Neuron (in vitro differentiated cells): Measurements from ENCODE around the gene FBLIM1.
A peak's percentile ranks its signal among the peaks of the same experiment; 100 is the strongest.
"Not testable (repeated sequence)": the region's sequence is repeated elsewhere in the genome, so short reads cannot be mapped to it uniquely, and the experiment has no call there.

Source experiments
- H2AFZ ChIP-seq: one replicate; pipeline ENCODE4 v1.6.1; 2013; ENCODE audit warnings: low read depth, mild to moderate bottlenecking, inconsistent platforms, low read length, moderate library complexity
- H3K27me3 ChIP-seq: one replicate; pipeline ENCODE4 v1.6.1; 2013; ENCODE audit warnings: low read length; ENCODE audit not compliant: insufficient read depth
- H3K36me3 ChIP-seq: one replicate; pipeline ENCODE4 v1.6.1; 2013; ENCODE audit warnings: low read length; ENCODE audit not compliant: insufficient read depth
- H3K4me1 ChIP-seq: one replicate; pipeline ENCODE4 v1.6.1; 2013; ENCODE audit warnings: low read length; ENCODE audit not compliant: insufficient read depth
- H3K4me3 ChIP-seq: 2 replicates; pipeline ENCODE4 v1.5.1; 2013; ENCODE audit warnings: mild to moderate bottlenecking, low read length, moderate library complexity
- H3K9me3 ChIP-seq: one replicate; pipeline ENCODE4 v1.6.1; 2013; ENCODE audit warnings: low read length

The FBLIM1 gene

GRCh38 chr1:15803380-15803779 lies 44.8 kb downstream of the FBLIM1 start:
- Histone ChIP-seq H3K4me1 (peaks cover 19% of the 10 kb centered on the region), H3K4me3 (no peak overlapping the region), H3K36me3 (no peaks in the 10 kb centered on the region), H3K27me3 (peaks cover 6% of the 10 kb centered on the region), H3K9me3 (no peaks in the 10 kb centered on the region), H2AFZ (no peak overlapping the region)

DNA sequence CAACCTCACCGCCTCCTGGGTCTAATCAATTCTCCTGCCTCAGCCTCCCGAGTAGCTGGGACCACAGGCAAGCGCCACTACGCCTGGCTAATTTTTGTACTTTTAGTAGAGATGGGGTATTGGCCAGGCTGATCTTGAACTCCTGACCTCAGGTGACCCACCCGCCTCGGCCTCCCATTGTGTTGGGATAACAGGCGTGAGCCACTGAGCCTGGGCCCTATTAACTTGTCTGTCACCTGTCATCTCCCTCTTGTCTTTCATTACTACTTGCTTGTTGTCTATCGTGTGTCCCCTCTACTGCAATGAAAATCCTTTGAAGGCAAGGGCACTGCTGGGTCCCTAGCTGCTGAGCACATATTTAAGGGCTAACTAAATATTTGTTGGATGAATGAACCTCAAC lies 45.5 kb downstream of the FBLIM1 start:
- Histone ChIP-seq H2AFZ (no peak overlapping the region), H3K36me3 (no peaks in the 10 kb centered on the region), H3K4me1 (peaks cover 19% of the 10 kb centered on the region), H3K27me3 (peaks cover 6% of the 10 kb centered on the region), H3K9me3 (no peaks in the 10 kb centered on the region), H3K4me3 (no peak overlapping the region)

- no peak overlapping the region for H3K4me3 ChIP-seq
- peaks cover 8% of the 10 kb centered on the region for H3K4me1 ChIP-seq
- H3K27me3 ChIP-seq, result no peaks in the 10 kb centered on the region
- no peaks in the 10 kb centered on the region for H3K36me3 ChIP-seq
- H3K9me3 ChIP-seq, result no peaks in the 10 kb centered on the region
- no peak overlapping the region for H2AFZ ChIP-seq
Measured at GRCh38 chr1:15807121-15807520, 48.5 kb downstream of the FBLIM1 start.

DNA sequence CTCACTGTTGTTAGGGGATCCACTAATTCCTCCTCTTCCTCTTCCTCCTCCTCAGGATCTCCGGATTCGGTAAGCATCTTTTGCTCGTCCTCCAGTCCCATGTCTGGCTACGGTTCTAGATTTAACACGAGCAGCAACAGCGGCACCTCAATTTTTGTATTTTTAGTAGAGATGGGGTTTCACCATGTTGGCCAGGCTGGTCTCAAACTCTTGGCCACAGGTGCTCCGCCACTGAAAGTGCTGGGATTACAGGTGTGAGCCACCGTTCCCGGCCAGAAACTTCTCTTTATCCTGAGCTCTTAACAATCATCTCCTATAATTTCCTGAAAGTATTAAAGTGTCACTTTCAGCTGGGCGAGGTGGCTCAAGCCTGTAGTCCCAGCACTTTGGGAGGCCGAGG lies 49.0 kb downstream of the FBLIM1 start, which contains the start of gene UQCRHL:
Gene UQCRHL, minus strand, starts transcription at position 101 of the 400 bp plus-strand sequence. Its CDS starts 0 bp downstream, at position 101.
- not testable (repeated sequence) for H3K27me3 ChIP-seq, H3K4me1 ChIP-seq, H3K4me3 ChIP-seq, H3K9me3 ChIP-seq, H2AFZ ChIP-seq, H3K36me3 ChIP-seq

GRCh38 chr1:15808955-15809354 lies 50.4 kb downstream of the FBLIM1 start:
- H3K4me1 ChIP-seq, result peaks cover 4% of the 10 kb centered on the region
- H3K27me3 ChIP-seq, result no peaks in the 10 kb centered on the region
- H3K4me3 ChIP-seq, result no peak overlapping the region
- H2AFZ ChIP-seq, result no peak overlapping the region
- no peaks in the 10 kb centered on the region for H3K36me3 ChIP-seq
- no peaks in the 10 kb centered on the region for H3K9me3 ChIP-seq

GRCh38 chr1:15810073-15810472 lies 51.5 kb downstream of the FBLIM1 start:
- H3K9me3 ChIP-seq, result no peaks in the 10 kb centered on the region
- H3K4me3 ChIP-seq, result no peak overlapping the region
- H3K4me1 ChIP-seq, result no peaks in the 10 kb centered on the region
- no peaks in the 10 kb centered on the region for H3K36me3 ChIP-seq
- no peak overlapping the region for H2AFZ ChIP-seq
- H3K27me3 ChIP-seq, result no peaks in the 10 kb centered on the region

DNA sequence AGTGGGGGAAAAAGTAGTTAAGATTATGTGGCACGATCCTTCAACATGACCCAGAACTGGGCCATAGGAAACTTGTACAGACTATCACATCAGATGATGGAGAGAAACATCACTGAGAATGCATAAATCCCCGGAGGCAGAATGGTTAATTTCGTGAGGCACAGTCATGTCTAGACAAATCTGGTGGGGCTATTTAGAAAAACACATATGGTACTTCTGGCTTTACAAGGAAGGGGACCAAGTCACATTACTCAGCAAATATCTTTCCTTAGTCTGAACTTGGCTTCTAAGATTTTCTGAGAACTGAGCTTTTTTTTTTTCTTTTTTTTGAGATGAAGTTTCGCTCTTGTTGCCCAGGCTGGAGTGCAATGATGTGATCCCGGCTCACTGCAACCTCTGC lies 58.1 kb downstream of the FBLIM1 start:
- H3K4me3 ChIP-seq, result no peak overlapping the region
- no peaks in the 10 kb centered on the region for H3K9me3 ChIP-seq
- H3K36me3 ChIP-seq, result peaks cover 6% of the 10 kb centered on the region
- peaks cover 6% of the 10 kb centered on the region for H3K4me1 ChIP-seq
- H3K27me3 ChIP-seq, result no peaks in the 10 kb centered on the region
- no peak overlapping the region for H2AFZ ChIP-seq

DNA sequence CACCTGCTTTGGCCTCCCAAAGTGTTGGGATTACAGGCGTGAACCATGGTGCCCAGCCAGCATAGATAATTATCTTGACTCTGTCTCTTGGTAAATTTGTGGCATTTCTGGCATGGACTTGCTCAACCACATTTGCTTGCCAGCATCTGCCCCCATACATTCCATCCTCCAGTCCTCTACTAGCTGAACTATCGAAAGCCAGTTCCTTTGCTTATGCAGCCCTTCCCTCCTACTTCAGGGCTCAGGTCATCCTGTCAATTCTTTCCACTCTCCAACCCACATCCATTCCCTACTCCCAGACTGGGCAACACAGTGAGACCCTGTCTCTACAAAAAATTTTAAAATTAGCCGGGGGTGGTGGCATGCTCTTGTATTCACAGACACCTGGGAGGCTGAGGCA lies 61.9 kb downstream of the FBLIM1 start:
- Histone ChIP-seq H3K36me3 (peaks cover 6% of the 10 kb centered on the region), H3K4me3 (no peak overlapping the region), H3K27me3 (no peaks in the 10 kb centered on the region), H3K4me1 (peaks cover 4% of the 10 kb centered on the region), H2AFZ (no peak overlapping the region), H3K9me3 (no peaks in the 10 kb centered on the region)

- no peak overlapping the region for H3K4me3 ChIP-seq
- no peaks in the 10 kb centered on the region for H3K4me1 ChIP-seq
- H3K36me3 ChIP-seq, result no peaks in the 10 kb centered on the region
Measured at GRCh38 chr1:15825800-15826199, 67.2 kb downstream of the FBLIM1 start.

GRCh38 chr1:15826810-15827507 lies 68.4 kb downstream of the FBLIM1 start:
- no peaks in the 10 kb centered on the region for H3K4me1 ChIP-seq
- H3K9me3 ChIP-seq, result peaks cover 3% of the 10 kb centered on the region
- H3K36me3 ChIP-seq, result no peaks in the 10 kb centered on the region
- H2AFZ ChIP-seq, result no peak overlapping the region
- H3K4me3 ChIP-seq, result no peak overlapping the region
- H3K27me3 ChIP-seq, result no peaks in the 10 kb centered on the region

More at GRCh38 chr1:15825800-15826199, 67.2 kb downstream of the FBLIM1 start:
- H3K27me3 ChIP-seq, result no peaks in the 10 kb centered on the region
- H2AFZ ChIP-seq, result no peak overlapping the region
- peaks cover 3% of the 10 kb centered on the region for H3K9me3 ChIP-seq

DNA sequence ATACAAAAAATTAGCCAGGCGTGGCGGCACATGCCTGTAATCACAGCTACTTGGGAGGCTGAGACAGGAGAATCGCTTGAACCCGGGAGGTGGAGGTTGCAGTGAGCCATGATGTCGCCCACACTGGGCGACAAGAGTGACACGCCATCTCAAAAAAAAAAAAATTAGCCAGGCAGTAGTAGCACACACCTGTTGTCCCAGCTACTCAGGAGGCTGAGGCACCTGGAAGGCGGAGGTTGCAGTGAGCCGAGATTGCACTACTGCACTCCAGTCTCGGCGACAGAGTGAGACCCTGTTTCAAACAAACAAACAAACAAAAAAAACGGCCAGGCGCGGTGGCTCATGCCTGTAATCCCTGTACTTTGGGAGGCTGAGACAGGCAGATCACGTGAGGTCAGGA lies 69.0 kb downstream of the FBLIM1 start:
- not testable (repeated sequence) for H3K4me1 ChIP-seq, H2AFZ ChIP-seq, H3K4me3 ChIP-seq, H3K27me3 ChIP-seq, H3K36me3 ChIP-seq, H3K9me3 ChIP-seq

DNA sequence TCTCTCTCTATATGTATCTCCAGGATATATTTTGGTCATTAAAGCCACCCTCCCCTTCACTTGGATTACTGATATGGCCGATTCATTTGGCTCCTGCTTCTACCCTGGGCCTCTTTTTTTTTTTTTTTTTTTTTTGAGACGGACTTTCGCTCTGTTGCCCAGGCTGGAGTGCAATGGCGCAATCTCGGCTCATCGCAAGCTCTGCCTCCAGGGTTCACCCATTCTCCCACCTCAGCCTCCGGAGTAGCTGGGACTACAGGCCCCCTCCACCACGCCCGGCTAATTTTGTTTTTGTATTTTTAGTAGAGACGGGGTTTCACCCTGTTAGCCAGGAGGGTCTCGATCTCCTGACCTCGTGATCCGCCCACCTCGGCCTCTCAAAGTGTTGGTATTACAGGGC lies 70.3 kb downstream of the FBLIM1 start:
- not testable (repeated sequence) for H3K4me3 ChIP-seq, H3K4me1 ChIP-seq, H2AFZ ChIP-seq, H3K27me3 ChIP-seq, H3K36me3 ChIP-seq, H3K9me3 ChIP-seq

DNA sequence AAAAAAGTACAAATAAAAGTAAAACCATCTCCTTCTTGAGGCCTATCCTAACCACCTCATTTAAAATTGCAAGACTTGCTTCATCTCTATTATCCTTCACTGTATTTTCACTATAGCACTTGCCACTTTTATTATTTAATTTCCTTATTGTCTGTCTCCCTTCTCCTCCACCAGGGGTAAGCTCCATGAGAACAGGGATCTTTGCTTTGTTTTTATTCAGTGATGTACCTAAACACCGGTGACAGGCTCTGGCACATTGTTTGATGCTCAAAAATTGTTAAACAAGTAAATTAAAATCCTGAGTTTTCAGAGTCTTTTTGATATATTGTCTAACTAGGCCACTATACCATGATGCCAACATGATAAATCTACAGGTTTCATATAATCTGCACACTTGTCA lies 71.7 kb downstream of the FBLIM1 start:
- Histone ChIP-seq H3K36me3 (no peaks in the 10 kb centered on the region), H3K27me3 (no peaks in the 10 kb centered on the region), H3K4me1 (peaks cover 12% of the 10 kb centered on the region), H3K9me3 (peaks cover 3% of the 10 kb centered on the region), H3K4me3 (no peak overlapping the region), H2AFZ (no peak overlapping the region)

- Histone ChIP-seq H2AFZ (no peak overlapping the region), H3K4me3 (peak overlapping the region; percentile 96)
Measured at GRCh38 chr1:15833069-15833679, 74.6 kb downstream of the FBLIM1 start.

More at GRCh38 chr1:15833069-15833679, 74.6 kb downstream of the FBLIM1 start:
- peaks cover 3% of the 10 kb centered on the region for H3K9me3 ChIP-seq
- H3K4me1 ChIP-seq, result peaks cover 18% of the 10 kb centered on the region
- H3K27me3 ChIP-seq, result no peaks in the 10 kb centered on the region
- no peaks in the 10 kb centered on the region for H3K36me3 ChIP-seq
